Right atrium auricular region (tissue), 2 donors: ENCODE results near the gene CCDC102B. TPM values are rescaled to one million over a fixed set of nuclear protein-coding genes. Genes with fewer than 3 reads are reported as not detected.
"Not testable (repeated sequence)": the region's sequence is repeated elsewhere in the genome, so short reads cannot be mapped to it uniquely, and the experiment has no call there.

Experiments
- DNase-seq: peaks from one replicate; pipeline ENCODE4 v3.0.0-alpha.2; 2019; ENCODE audit warnings: low spot score
- H3K27ac ChIP-seq, 2 donors: fragments of 200-600 bp; sonication (generic); 1 replicate in 1 of 2; 2 replicates in 1 of 2; pipeline ENCODE4 v1.5.1; 2016 to 2019
- H3K27me3 ChIP-seq, 2 donors: fragments of 200-600 bp; sonication (generic); one replicate each; pipeline versions ENCODE4 v1.5.1 to v1.6.0; 2017 to 2019
- H3K36me3 ChIP-seq: fragments of 200-600 bp; sonication (generic); one replicate; pipeline ENCODE4 v1.5.1; 2016
- H3K4me1 ChIP-seq, 2 donors: fragments of 200-600 bp; sonication (generic); one replicate each; pipeline versions ENCODE4 v1.5.1 to v1.6.0; 2017 to 2019
- H3K4me3 ChIP-seq, 2 donors: fragments of 200-600 bp; sonication (generic); 1 replicate in 1 of 2; 2 replicates in 1 of 2; pipeline ENCODE4 v1.5.1; 2017 to 2019; ENCODE audit warnings: mild to moderate bottlenecking in 1 of 2, moderate library complexity in 1 of 2
- H3K9me3 ChIP-seq, 2 donors: fragments of 200-600 bp; sonication (generic); one replicate each; pipeline ENCODE4 v1.5.1; 2019
- CTCF ChIP-seq, 2 donors: fragments of 200-600 bp; sonication (generic); IDR thresholded peaks; one replicate each; pipeline ENCODE4 v1.5.1; 2019; ENCODE audit warnings: antibody characterized with exemption in 2 of 2
- total RNA-seq, 2 donors: library from RNA; depleted of rRNA; stranded (reverse); fragments of >200 nt; gene quantifications; one replicate each; pipeline ENCODE4 v1.1.0, GENCODE V29; 2016

The CCDC102B gene
- total RNA-seq, 2 donors from 2014 or later: 2.5 to 5.9 TPM

DNA sequence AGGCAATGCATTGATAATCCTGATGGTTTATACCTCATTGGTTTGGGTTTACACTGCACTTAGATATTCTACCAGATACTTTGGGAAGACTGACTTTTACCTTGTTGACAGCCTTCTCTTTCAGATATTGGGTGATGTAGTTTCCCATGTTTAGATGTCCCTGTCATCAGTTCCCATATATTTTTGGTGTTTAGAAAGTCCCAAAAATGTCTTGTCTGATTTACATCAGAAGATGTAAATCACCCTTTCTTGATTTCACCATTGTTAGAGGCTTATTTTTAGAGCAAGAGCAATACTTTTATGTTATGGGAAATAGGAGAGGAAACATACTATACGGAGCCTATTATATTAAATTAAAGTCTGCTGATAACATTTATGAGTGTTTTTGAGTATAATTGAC, 14.4 kb upstream of the CCDC102B start:
- no peak for TF ChIP-seq CTCF (IDR thresholded peaks at IDR 0.05)
- no peak overlapping the region for H3K27ac ChIP-seq
- no peaks in the 10 kb centered on the region for H3K36me3 ChIP-seq

DNA sequence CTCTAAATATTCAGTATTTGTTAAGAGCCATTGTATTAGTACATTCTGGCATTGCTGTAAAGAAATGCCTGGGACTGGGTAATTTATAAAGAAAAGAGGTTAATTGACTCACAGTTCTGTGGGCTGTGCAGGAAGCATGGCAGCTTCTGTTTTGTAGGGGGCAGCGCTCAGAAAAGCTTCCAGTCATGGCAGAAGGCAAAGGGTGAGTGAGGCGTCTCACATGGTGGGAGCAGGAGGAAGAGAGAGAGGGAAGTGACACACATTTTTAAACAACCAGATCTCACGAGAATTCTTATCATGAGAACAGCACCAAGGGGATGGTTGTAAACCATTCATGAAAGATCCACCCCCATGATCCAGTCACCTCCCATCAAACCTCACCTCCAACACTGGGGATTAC, 13.8 kb upstream of the CCDC102B start:
- H3K27me3 ChIP-seq: no peaks in the 10 kb centered on the region
- H3K27ac ChIP-seq: no peak overlapping the region
- peaks cover 0 to 6% of the 10 kb centered on the region in 2 donors for H3K4me1 ChIP-seq
- H3K36me3 ChIP-seq: no peaks in the 10 kb centered on the region
- H3K4me3 ChIP-seq: no peak overlapping the region
- no peak for TF ChIP-seq CTCF (IDR thresholded peaks at IDR 0.05)
- no peak for DNase-seq
- H3K9me3 ChIP-seq: no peaks in the 10 kb centered on the region

More for the DNA sequence above, 14.4 kb upstream of the CCDC102B start:
- Histone ChIP-seq H3K27me3 (no peaks in the 10 kb centered on the region), H3K9me3 (no peaks in the 10 kb centered on the region), H3K4me3 (no peak overlapping the region), H3K4me1 (peaks cover 0 to 6% of the 10 kb centered on the region in 2 donors)
- no peak for DNase-seq

DNA sequence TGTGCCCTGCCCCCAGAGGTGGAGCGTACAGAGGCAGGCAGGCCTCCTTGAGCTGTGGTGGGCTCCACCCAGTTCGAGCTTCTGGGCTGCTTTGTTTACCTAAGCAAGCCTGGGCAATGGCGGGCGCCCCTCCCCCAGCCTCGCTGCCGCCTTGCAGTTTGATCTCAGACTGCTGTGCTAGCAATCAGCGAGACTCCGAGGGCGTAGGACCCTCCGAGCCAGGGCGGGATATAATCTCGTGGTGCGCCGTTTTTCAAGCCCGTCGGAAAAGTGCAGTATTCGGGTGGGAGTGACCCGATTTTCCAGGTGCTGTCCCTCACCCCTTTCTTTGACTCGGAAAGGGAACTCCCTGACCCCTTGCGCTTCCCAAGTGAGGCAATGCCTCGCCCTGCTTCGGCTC, 7.6 kb upstream of the CCDC102B start:
- H3K27ac ChIP-seq, H3K36me3 ChIP-seq, DNase-seq, H3K27me3 ChIP-seq, H3K4me1 ChIP-seq, H3K9me3 ChIP-seq, H3K4me3 ChIP-seq: not testable (repeated sequence)

DNA sequence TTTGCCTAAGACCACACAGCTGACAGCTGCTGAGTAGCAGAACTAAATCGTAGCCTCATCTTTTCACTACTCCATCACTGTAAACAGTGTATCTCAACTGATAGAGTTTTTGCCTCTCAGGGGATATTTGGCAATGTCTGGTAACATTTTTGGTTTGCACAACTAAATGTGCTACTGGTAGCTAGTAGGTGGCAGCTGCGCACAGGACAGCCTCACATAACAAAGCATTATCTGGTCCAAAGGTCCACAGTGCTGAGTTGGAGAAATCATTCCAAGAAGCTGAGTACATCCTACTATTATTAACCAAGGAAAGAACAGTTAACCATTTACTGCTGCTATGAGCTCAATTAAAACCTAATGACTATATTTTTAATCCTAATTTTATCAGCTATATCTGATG, 6.1 kb upstream of the CCDC102B start:
- no peaks in the 10 kb centered on the region for H3K27me3 ChIP-seq
- H3K4me1 ChIP-seq: no peaks in the 10 kb centered on the region
- no peak for DNase-seq
- no peaks in the 10 kb centered on the region for H3K36me3 ChIP-seq
- H3K27ac ChIP-seq: no peak overlapping the region
- H3K4me3 ChIP-seq: no peak overlapping the region
- H3K9me3 ChIP-seq: no peaks in the 10 kb centered on the region
- TF ChIP-seq CTCF (IDR thresholded peaks at IDR 0.05): no peak

DNA sequence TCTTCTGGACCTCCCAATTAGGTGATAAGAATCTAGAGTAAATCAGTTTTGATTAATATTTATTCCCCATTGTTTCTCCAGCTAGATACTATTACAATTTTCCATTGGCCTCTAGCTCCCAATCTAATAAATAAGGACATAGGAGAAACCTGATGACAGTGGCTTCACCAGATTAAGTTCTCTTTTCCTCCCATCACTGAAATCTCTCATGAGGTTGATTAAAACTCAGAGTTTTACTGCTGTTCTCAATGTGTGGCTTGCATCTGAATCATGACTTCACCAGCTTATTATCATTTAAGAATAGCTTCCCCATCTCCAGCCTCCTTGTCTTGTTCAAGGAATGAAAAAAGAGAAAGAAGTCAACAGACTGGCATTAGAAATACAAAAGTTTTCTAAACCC, 3.9 kb upstream of the CCDC102B start:
- no peak for DNase-seq
- Histone ChIP-seq H3K9me3 (no peaks in the 10 kb centered on the region), H3K4me1 (no peaks in the 10 kb centered on the region), H3K27me3 (no peaks in the 10 kb centered on the region), H3K4me3 (no peak overlapping the region), H3K36me3 (no peaks in the 10 kb centered on the region), H3K27ac (no peak overlapping the region)
- no peak for TF ChIP-seq CTCF (IDR thresholded peaks at IDR 0.05)

DNA sequence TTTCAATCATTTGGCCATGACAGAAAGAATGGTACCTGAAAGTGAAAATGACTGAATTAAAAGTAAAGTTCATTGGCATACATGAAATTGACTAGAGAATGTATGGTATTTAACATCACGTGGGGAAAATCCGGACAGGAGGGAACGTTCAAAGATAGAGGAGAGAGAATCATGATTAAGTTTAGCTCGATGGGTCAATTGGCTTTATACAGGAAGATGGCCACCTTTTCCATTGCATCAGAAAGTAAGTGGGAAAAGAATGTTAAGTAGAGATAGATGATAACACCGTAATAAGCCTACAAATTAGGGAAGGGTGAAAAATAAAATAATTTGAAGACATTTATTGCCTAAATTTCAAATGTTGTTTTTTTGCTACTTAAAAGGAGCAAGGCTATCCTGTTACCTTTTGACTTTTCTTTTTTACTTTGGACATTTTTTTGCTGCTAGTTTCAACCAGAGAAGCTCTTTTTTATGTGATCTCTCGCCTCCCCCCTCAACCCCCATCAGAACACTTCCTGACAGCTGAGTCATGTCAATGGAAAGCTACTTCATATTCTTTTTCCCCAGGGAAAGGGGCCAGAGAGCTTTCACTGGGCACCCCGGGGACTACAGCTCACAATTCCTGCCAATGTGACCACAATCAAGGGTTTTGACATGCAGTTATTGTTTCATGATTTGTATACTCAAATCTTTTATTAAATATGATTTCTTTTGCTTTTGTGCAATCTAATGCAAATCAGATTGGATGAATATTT, 767 bp upstream of the CCDC102B start:
- TF ChIP-seq CTCF (IDR thresholded peaks at IDR 0.05): no peak
- no peaks in the 10 kb centered on the region for H3K36me3 ChIP-seq
- no peak for DNase-seq
- H3K4me1 ChIP-seq: no peaks in the 10 kb centered on the region
- no peak overlapping the region for H3K27ac ChIP-seq
- no peaks in the 10 kb centered on the region for H3K27me3 ChIP-seq
- no peaks in the 10 kb centered on the region for H3K9me3 ChIP-seq
- no peak overlapping the region for H3K4me3 ChIP-seq
